ENCODE data around the gene ANKRD63.

DNA sequence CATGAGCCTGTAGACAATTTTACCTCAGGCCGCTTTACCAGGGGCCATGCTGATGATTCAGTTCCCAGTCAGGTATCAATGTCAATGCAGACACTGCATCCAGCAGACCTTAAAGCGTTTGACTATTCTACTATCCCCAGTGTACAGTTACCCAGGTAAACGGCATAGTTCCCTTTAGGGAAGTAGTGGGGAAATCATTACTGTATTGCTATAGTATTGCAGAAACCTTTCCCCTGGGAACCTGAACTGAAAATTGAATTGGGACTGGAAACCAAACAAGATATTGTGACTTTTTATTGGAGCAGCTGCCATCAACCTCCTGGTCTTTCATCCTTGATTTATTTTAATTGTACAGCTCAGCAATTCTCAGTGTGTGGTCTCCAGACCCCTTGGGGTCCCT is 34.1 kb upstream of the ANKRD63 start:
- no peak for TF ChIP-seq POLR2AphosphoS5 (IDR thresholded peaks at IDR 0.05; ENCODE audit: low read depth, low read length)
- TF ChIP-seq, protein P1, sequence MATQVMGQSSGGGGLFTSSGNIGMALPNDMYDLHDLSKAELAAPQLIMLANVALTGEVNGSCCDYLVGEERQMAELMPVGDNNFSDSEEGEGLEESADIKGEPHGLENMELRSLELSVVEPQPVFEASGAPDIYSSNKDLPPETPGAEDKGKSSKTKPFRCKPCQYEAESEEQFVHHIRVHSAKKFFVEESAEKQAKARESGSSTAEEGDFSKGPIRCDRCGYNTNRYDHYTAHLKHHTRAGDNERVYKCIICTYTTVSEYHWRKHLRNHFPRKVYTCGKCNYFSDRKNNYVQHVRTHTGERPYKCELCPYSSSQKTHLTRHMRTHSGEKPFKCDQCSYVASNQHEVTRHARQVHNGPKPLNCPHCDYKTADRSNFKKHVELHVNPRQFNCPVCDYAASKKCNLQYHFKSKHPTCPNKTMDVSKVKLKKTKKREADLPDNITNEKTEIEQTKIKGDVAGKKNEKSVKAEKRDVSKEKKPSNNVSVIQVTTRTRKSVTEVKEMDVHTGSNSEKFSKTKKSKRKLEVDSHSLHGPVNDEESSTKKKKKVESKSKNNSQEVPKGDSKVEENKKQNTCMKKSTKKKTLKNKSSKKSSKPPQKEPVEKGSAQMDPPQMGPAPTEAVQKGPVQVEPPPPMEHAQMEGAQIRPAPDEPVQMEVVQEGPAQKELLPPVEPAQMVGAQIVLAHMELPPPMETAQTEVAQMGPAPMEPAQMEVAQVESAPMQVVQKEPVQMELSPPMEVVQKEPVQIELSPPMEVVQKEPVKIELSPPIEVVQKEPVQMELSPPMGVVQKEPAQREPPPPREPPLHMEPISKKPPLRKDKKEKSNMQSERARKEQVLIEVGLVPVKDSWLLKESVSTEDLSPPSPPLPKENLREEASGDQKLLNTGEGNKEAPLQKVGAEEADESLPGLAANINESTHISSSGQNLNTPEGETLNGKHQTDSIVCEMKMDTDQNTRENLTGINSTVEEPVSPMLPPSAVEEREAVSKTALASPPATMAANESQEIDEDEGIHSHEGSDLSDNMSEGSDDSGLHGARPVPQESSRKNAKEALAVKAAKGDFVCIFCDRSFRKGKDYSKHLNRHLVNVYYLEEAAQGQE (IDR thresholded peaks at IDR 0.05; ENCODE audit: insufficient read depth in 1 of 2, low read depth in 2 of 2, low read length in 2 of 2) = no peak

Measured in PFSK-1 (cell line).